Neural progenitor cell (in vitro differentiated cells): ENCODE data around the gene CNOT4. TPM values are rescaled to one million over a fixed set of nuclear protein-coding genes. Genes with fewer than 3 reads are reported as not detected.

Experiments
- DNase-seq: peaks from one replicate; pipeline ENCODE4 v3.0.0-alpha.2; 2016; ENCODE audit warnings: low spot score
- H2AFZ ChIP-seq: fragments of 200-600 bp; sonication (generic); replicated peaks from 2 replicates; pipeline ENCODE4 v1.6.1; 2016; ENCODE audit warnings: antibody characterized with exemption
- H3F3A ChIP-seq: fragments of 200-600 bp; sonication (generic); 2 replicates; pipeline ENCODE4 v1.6.1; 2016; ENCODE audit warnings: antibody characterized with exemption, low read depth
- H3K27ac ChIP-seq: fragments of 200-600 bp; sonication (generic); 2 replicates; pipeline ENCODE4 v1.5.1; 2016; ENCODE audit warnings: mild to moderate bottlenecking
- H3K27me3 ChIP-seq: fragments of 200-600 bp; sonication (generic); 2 replicates; pipeline ENCODE4 v1.6.1; 2016; ENCODE audit warnings: mild to moderate bottlenecking, moderate library complexity
- H3K36me3 ChIP-seq: fragments of 200-600 bp; sonication (generic); 2 replicates; pipeline ENCODE4 v1.5.1; 2016
- H3K4me1 ChIP-seq: fragments of 200-600 bp; sonication (generic); 2 replicates; pipeline ENCODE4 v1.6.1; 2016; ENCODE audit warnings: mixed run types
- H3K4me2 ChIP-seq: fragments of 200-600 bp; sonication (generic); 2 replicates; pipeline ENCODE4 v1.6.1; 2016
- H3K4me3 ChIP-seq: fragments of 200-600 bp; sonication (generic); 2 replicates; pipeline ENCODE4 v1.5.1; 2016
- H3K79me2 ChIP-seq: fragments of 200-600 bp; sonication (generic); 2 replicates; pipeline ENCODE4 v1.6.1; 2016; ENCODE audit warnings: low read depth
- H3K9ac ChIP-seq: fragments of 200-600 bp; sonication (generic); 2 replicates; pipeline ENCODE4 v1.6.1; 2016
- H3K9me3 ChIP-seq: fragments of 200-600 bp; sonication (generic); 2 replicates; pipeline ENCODE4 v1.5.1; 2016; ENCODE audit warnings: low read depth
- H4K20me1 ChIP-seq: fragments of 200-600 bp; sonication (generic); 2 replicates; pipeline ENCODE4 v1.6.1; 2016; ENCODE audit warnings: low read depth
- H3K27ac Mint-ChIP-seq: 3 replicates; pipeline ENCODE4 v1.8.0; 2021; ENCODE audit warnings: mixed read lengths
- H3K27me3 Mint-ChIP-seq: 2 replicates; pipeline ENCODE4 v1.8.0; 2022; ENCODE audit warnings: low read depth, mild to moderate bottlenecking, inconsistent platforms, moderate library complexity, mixed read lengths; ENCODE audit not compliant: insufficient read depth
- H3K36me3 Mint-ChIP-seq: 3 replicates; pipeline ENCODE4 v1.8.0; 2021; ENCODE audit warnings: mixed read lengths
- H3K4me1 Mint-ChIP-seq: 3 replicates; pipeline ENCODE4 v1.8.0; 2021; ENCODE audit warnings: mixed read lengths
- H3K4me3 Mint-ChIP-seq: 3 replicates; pipeline ENCODE4 v1.8.0; 2021; ENCODE audit warnings: mild to moderate bottlenecking, moderate library complexity, mixed read lengths
- H3K9me3 Mint-ChIP-seq: 3 replicates; pipeline ENCODE4 v1.8.0; 2020; ENCODE audit warnings: mixed read lengths
- EZH2 ChIP-seq: fragments of 200-600 bp; sonication (generic); IDR thresholded peaks from 2 replicates; pipeline ENCODE4 v1.6.1; 2017; ENCODE audit warnings: antibody characterized with exemption, mild to moderate bottlenecking, moderate library complexity
- EZH2phosphoT487 ChIP-seq: fragments of 200-600 bp; sonication (generic); IDR thresholded peaks from 2 replicates; pipeline ENCODE4 v1.6.1; 2017; ENCODE audit warnings: antibody characterized with exemption
- total RNA-seq: library from RNA; depleted of rRNA; stranded (reverse); fragments of >200 nt; gene quantifications from 2 replicates; pipeline ENCODE4 v1.2.3, GENCODE V29; 2015; ENCODE audit warnings: low replicate concordance
- TF ChIP-seq, protein P1 (sequence below): fragments of 200-600 bp; sonication (generic); IDR thresholded peaks from 2 replicates; pipeline ENCODE4 v1.5.1; 2017; ENCODE audit warnings: antibody characterized with exemption, mild to moderate bottlenecking

The CNOT4 gene
- total RNA-seq, 1 donor from 2014 or later, result 21.4 TPM

DNA sequence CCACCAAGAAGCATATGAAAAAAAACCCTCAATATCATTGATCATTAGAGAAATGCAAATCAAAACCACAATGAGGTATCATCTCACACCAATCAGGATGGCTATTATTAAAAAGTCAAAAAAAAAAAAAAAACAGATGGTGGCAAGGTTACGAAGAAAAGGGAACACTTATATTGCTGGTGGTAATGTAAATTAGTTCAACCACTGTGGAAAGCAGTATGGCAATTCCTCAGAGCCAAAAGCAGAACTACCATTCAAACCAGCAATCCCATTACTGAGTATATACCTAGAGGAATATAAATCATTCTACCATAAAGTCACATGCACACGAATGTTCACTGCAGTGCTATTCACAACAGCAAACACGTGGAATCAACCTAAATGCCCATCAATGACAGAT is 46.0 kb downstream of the CNOT4 start:
- H3K27ac Mint-ChIP-seq, result no peak overlapping the region
- no peaks in the 10 kb centered on the region for H3K27me3 ChIP-seq

GRCh38 chr7:135459951-135460567 is 49.8 kb downstream of the CNOT4 start:
- H3K79me2 ChIP-seq, result peaks cover 98% of the 10 kb centered on the region
- no peak overlapping the region for H3K9ac ChIP-seq
- peaks cover 27% of the 10 kb centered on the region for H4K20me1 ChIP-seq
- H3K36me3 Mint-ChIP-seq, result peaks cover 14% of the 10 kb centered on the region
- H3K36me3 ChIP-seq, result no peaks in the 10 kb centered on the region
- H3K27ac Mint-ChIP-seq, result no peak overlapping the region
- peaks cover 20% of the 10 kb centered on the region for H3F3A ChIP-seq
- peaks cover 10% of the 10 kb centered on the region for H3K9me3 Mint-ChIP-seq
- H2AFZ ChIP-seq, result no peak overlapping the region
- peaks cover 23% of the 10 kb centered on the region for H3K4me1 ChIP-seq
- no peaks in the 10 kb centered on the region for H3K27me3 Mint-ChIP-seq
- no peak overlapping the region for H3K4me3 Mint-ChIP-seq
- no peaks in the 10 kb centered on the region for H3K27me3 ChIP-seq
- TF ChIP-seq EZH2phosphoT487, result no peak
- TF ChIP-seq EZH2, result no peak
- TF ChIP-seq, protein P1, sequence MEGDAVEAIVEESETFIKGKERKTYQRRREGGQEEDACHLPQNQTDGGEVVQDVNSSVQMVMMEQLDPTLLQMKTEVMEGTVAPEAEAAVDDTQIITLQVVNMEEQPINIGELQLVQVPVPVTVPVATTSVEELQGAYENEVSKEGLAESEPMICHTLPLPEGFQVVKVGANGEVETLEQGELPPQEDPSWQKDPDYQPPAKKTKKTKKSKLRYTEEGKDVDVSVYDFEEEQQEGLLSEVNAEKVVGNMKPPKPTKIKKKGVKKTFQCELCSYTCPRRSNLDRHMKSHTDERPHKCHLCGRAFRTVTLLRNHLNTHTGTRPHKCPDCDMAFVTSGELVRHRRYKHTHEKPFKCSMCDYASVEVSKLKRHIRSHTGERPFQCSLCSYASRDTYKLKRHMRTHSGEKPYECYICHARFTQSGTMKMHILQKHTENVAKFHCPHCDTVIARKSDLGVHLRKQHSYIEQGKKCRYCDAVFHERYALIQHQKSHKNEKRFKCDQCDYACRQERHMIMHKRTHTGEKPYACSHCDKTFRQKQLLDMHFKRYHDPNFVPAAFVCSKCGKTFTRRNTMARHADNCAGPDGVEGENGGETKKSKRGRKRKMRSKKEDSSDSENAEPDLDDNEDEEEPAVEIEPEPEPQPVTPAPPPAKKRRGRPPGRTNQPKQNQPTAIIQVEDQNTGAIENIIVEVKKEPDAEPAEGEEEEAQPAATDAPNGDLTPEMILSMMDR, result no peak
- H3K4me3 ChIP-seq, result peak overlapping the region; percentile 23
- no peak for DNase-seq
- H3K4me2 ChIP-seq, result peak overlapping the region; percentile 71
- H3K27ac ChIP-seq, result peak overlapping the region; percentile 82
- H3K9me3 ChIP-seq, result no peaks in the 10 kb centered on the region
- peaks cover 11% of the 10 kb centered on the region for H3K4me1 Mint-ChIP-seq

More for the DNA sequence above, 46.0 kb downstream of the CNOT4 start:
- H4K20me1 ChIP-seq, result peaks cover 13% of the 10 kb centered on the region
- H3K79me2 ChIP-seq, result peaks cover 87% of the 10 kb centered on the region
- no peaks in the 10 kb centered on the region for H3K9me3 ChIP-seq
- peaks cover 18% of the 10 kb centered on the region for H3F3A ChIP-seq
- H3K4me1 ChIP-seq, result peaks cover 18% of the 10 kb centered on the region
- no peak overlapping the region for H3K4me3 ChIP-seq
- no peaks in the 10 kb centered on the region for H3K36me3 ChIP-seq
- Mint-ChIP-seq H3K4me3 (no peak overlapping the region), H3K36me3 (peaks cover 12% of the 10 kb centered on the region), H3K27me3 (peaks cover 2% of the 10 kb centered on the region), H3K4me1 (peaks cover 9% of the 10 kb centered on the region), H3K9me3 (peaks cover 10% of the 10 kb centered on the region)
- no peak overlapping the region for H2AFZ ChIP-seq
- TF ChIP-seq EZH2phosphoT487 (no peak), EZH2 (no peak)
- TF ChIP-seq, protein P1, result no peak
- no peak overlapping the region for H3K9ac ChIP-seq
- no peak for DNase-seq
- H3K4me2 ChIP-seq, result no peak overlapping the region
- H3K27ac ChIP-seq, result no peak overlapping the region

DNA sequence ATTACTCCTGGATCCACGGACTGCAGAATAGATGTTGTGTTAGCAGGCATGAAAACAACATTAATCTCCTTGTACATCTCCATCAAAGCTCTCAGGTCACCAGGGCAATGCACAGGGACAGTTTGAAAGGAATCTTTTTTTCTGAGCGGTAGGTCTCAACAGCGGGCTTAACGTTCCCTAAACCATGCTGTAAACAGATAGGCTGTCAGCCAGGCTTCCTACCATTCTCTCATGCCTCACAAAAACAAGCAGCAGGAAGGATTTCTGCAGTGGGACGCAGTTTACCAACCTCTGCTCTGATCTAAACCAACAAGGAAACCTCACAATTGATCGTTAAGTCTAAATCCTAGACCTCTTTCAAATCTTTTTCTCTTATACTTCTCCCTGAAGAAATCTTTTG is 50.8 kb downstream of the CNOT4 start:
- Mint-ChIP-seq H3K4me3 (no peak overlapping the region), H3K27me3 (no peaks in the 10 kb centered on the region), H3K36me3 (peaks cover 12% of the 10 kb centered on the region), H3K4me1 (peaks cover 11% of the 10 kb centered on the region), H3K27ac (no peak overlapping the region), H3K9me3 (peaks cover 10% of the 10 kb centered on the region)
- Histone ChIP-seq H3K79me2 (peaks cover 98% of the 10 kb centered on the region), H3K4me2 (peak overlapping the region; percentile 71), H3K27me3 (no peaks in the 10 kb centered on the region), H3F3A (peaks cover 20% of the 10 kb centered on the region), H3K9me3 (no peaks in the 10 kb centered on the region), H3K9ac (no peak overlapping the region), H4K20me1 (peaks cover 32% of the 10 kb centered on the region), H2AFZ (no peak overlapping the region), H3K36me3 (no peaks in the 10 kb centered on the region), H3K4me3 (peak overlapping the region; percentile 23), H3K4me1 (peaks cover 23% of the 10 kb centered on the region), H3K27ac (peak overlapping the region; percentile 82)
- TF ChIP-seq EZH2phosphoT487, result no peak
- peak; percentile 60 for DNase-seq

DNA sequence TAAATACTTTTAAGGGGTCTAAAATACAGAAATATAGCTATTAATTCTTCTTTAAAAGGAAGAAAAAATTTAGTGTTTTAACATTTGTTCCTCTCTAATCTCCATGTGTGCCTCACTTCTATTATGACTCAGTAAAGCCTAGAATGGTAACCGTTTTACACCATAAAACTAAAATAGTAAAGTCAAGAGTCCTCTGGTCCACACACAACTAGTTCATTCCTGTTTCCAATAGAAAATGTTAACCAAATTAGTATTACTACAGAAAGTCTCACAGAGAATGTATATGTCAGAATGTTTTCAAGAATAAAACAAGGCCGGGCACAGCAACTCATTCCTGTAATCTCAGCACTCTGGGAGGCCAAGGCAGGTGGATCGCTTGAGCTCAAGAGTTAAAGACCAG is 55.8 kb downstream of the CNOT4 start:
- Histone ChIP-seq H3K79me2 (peaks cover 99% of the 10 kb centered on the region), H4K20me1 (peaks cover 38% of the 10 kb centered on the region), H3K4me1 (peaks cover 7% of the 10 kb centered on the region), H3K27me3 (no peaks in the 10 kb centered on the region), H3K4me3 (no peak overlapping the region), H3K9ac (no peak overlapping the region), H3K9me3 (no peaks in the 10 kb centered on the region), H3F3A (peaks cover 3% of the 10 kb centered on the region), H3K4me2 (no peak overlapping the region), H2AFZ (no peak overlapping the region), H3K36me3 (no peaks in the 10 kb centered on the region), H3K27ac (no peak overlapping the region)
- Mint-ChIP-seq H3K36me3 (peaks cover 2% of the 10 kb centered on the region), H3K27ac (no peak overlapping the region), H3K4me3 (no peak overlapping the region), H3K4me1 (peaks cover 3% of the 10 kb centered on the region), H3K27me3 (no peaks in the 10 kb centered on the region), H3K9me3 (no peaks in the 10 kb centered on the region)
- no peak for DNase-seq
- TF ChIP-seq, protein P1, result no peak
